ENCODE measurements around the gene AKAP6.

The AKAP6 gene

GRCh38 chr14:32492457-32492856, 163.4 kb downstream of the AKAP6 start:
- no peak for DNase-seq

GRCh38 chr14:32494609-32495434, 165.7 kb downstream of the AKAP6 start:
- no peak for DNase-seq

- DNase-seq, result no peak
Observed at GRCh38 chr14:32495435-32495734, 166.3 kb downstream of the AKAP6 start.

- no peak for DNase-seq
Observed at GRCh38 chr14:32497248-32497647, 168.2 kb downstream of the AKAP6 start.

DNA sequence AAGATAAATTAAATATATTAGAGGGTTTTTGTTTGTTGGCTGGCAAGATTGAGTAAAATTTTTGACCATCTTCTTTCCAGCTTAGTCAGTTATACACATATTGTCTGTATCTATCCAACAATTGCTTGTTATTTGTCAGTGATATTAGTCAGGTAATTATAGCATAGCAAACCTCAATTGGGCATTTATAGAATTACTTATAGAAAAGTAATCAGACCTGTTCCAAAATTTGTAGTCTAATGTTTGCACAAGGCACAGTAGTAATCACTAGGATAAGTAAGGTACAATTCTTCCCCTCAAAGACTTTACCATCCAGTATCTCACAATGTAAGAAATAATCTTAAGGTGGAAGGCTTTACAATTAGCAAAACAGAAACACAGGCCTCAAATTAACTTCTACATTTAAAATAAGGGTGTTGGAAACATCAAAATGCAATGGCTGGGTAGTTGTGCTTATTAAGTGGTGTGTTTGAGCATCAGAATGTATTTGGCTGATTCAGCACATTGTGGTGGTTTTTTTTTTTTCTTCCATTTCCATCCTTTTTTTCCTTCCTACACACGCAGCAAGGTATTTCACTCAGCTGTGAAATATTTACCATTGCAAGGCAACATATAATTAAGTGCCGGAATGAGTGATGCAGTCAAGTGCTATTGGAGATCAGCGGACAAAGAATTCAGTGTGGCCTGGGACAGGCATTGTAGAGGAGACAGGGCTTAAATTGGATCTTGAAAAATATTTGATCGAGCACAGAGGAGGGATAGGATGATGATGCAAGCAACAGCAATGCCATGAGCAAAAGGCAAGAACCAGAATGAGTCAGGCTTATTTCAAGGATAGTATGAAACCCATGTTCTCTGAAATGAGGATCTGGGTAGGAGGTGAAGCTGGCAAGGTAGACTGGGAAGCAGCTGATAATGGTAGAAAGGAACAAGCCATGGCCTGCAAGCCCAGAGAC, 178.2 kb downstream of the AKAP6 start:
- no peak for DNase-seq

GRCh38 chr14:32508281-32508680, 179.2 kb downstream of the AKAP6 start:
- no peak for DNase-seq

- no peak for DNase-seq
Observed at GRCh38 chr14:32509632-32510187, 180.6 kb downstream of the AKAP6 start.

GRCh38 chr14:32510815-32511214, 181.7 kb downstream of the AKAP6 start:
- DNase-seq, result no peak

DNA sequence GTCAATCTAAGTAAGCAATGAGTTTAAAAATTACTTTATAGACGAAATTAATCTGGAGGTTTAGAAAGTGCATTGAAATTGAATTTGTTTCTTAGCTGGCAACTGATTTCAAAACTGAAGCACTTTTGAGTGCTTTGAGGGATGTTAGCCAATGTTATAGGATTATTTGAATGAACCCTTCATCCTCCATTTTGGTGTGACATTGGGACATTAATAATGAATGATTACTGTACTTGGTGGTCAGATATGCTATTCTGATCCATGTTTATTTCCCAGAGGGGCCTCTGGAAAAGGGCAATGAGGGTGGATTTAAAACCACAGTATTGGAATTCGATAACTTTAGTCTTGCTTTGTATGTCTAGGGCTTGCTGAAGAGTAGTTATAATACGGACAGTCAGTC, 183.2 kb downstream of the AKAP6 start:
- DNase-seq, result no peak

DNA sequence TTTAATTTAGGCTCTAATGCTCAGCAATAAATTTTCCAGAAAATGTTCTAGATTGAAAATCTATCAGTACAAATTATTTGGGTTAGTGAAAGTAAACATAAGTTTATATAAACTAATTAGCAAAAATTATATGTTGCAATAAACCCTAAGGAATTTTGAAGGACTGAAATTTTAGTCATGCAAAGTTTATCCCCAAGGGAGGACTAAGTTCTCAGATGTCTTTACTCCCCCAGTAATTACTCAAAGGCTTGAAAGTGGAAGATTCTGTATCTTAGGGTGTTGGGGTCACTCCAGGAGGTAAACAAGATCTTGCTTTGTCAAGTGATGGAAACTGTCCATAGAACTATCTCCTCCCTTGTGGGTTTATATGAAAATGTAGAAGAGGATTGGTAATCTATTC, 183.7 kb downstream of the AKAP6 start:
- DNase-seq, result no peak

GRCh38 chr14:32513571-32514009, 184.5 kb downstream of the AKAP6 start:
- DNase-seq, result no peak

DNA sequence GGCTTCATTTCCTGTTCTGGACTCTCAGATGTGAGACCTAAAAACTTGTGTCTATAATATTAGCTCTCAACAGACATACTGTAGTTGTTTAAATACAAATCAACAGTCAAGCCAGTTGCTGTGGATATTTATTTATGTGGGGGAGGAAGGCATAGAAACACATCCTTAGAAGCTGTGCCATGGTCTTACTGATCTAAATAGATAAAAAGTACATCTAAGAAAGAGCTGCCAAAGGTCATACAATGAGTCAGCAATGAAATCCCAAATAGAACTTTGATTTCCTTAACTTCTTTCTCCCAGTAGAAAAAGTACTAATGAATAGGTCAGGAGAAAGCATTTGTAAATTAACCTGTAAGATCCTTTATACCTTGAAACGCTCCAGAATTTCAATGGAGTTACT, 185.1 kb downstream of the AKAP6 start:
- no peak for DNase-seq

DNA sequence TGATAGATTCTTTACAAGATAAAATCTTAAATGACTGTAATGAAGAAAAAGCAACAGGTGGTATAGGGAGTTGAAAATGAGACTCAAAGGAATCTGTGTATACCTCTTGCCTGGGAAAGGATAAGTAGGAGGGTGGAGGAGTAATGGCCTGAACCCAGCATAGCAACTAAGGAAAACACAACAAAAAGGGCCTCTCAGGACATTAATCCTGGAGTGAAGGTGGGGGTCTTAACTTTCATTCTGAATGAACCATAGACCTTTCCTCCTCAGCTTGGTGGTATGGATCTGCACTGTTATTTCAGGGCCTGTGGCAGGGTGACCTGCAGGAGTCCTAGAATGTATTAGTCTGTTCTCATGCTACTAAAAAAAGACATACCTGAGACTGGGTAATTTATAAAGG, 185.6 kb downstream of the AKAP6 start:
- DNase-seq, result no peak

- no peak for DNase-seq
Observed at GRCh38 chr14:32524609-32525375, 195.7 kb downstream of the AKAP6 start.

GRCh38 chr14:32525591-32525990, 196.5 kb downstream of the AKAP6 start:
- DNase-seq, result no peak

- no peak for DNase-seq
Observed at GRCh38 chr14:32530800-32531199, 201.7 kb downstream of the AKAP6 start.

DNA sequence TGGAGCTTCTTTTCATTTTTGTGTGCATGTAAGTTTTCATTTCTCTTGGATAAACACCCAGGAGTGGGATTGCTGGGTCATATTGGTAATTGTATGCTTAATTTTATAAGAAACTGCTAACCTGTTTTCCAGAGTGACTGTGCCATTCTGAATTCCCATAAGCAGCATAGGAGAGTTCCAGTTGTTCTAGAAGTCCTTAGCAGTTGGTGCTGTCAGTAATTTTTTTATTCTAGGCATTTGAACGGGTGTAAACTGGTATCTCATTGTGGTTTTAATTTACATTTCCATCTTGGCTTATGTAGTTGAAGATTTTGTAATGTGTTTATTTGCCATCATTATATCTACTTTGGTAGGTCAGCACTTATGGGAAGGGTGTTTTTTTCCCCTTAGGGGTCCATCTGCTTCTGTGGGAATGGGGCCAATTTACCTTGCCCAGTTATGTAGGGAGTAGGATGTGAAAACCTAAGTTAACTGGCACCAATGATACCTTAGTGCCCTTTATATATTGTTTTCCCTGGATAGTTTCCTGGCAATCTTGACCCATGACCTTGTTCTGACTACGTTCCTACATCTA, 202.9 kb downstream of the AKAP6 start:
- DNase-seq, result no peak

GRCh38 chr14:32534145-32534544, 205.0 kb downstream of the AKAP6 start:
- DNase-seq, result no peak

GRCh38 chr14:32536175-32536574, 207.1 kb downstream of the AKAP6 start:
- DNase-seq, result no peak

DNA sequence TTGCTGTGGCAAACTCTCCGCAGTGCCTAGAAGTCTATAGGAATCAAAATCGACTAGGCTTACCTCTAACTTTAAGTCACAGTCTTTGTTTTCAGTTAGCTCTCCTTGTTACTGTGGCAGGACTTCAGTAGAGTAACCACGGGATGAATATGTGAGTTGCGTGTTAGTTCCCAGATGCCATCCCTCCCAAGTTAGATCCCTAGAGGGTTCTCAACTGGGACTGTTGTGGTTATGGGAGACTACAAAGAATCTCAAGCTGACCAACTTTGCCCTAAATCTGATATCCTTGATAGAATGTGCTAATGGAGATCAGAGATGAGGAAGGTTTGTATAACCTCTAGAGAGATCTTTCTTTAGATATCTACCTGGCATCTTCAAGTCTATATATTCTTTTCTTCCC, 208.1 kb downstream of the AKAP6 start:
- no peak for DNase-seq

- no peak for DNase-seq
Observed at GRCh38 chr14:32542507-32542906, 213.4 kb downstream of the AKAP6 start.

GRCh38 chr14:32545095-32545494, 216.0 kb downstream of the AKAP6 start:
- DNase-seq, result no peak

Measured in activated CD4-positive, alpha-beta T cell treated with anti-CD3 and anti-CD28 coated beads for 4 hours (primary cell).